Measurements from ENCODE around the gene RHD.
A peak's percentile ranks its signal among the peaks of the same experiment; 100 is the strongest.
"Not testable (repeated sequence)": the region's sequence is repeated elsewhere in the genome, so short reads cannot be mapped to it uniquely, and the experiment has no call there.

Gene RHD

GRCh38 chr1:25247024-25247828 lies 25.1 kb upstream of the RHD start, which contains the start of gene RSRP1:
Gene RSRP1 (minus strand): TSS chr1:25247454. CDS start chr1:25246963, 491 bp downstream.
- peak within 1 kb of the TSS; percentile 100 for H3K4me3 ChIP-seq (ENCODE audit: low read depth, low read length)
- in situ Hi-C loops (cut with HindIII; ENCODE audit: low sequenced_read_pairs): no loop called here
- peak; percentile 98 for DNase-seq (ENCODE audit: low read depth, low spot score)
- no peak for TF ChIP-seq CTCF (IDR thresholded peaks at IDR 0.05; ENCODE audit: low read depth, low read length)

- peak overlapping the region; percentile 100 for H3K4me3 ChIP-seq (ENCODE audit: low read depth, low read length)
- TF ChIP-seq CTCF (IDR thresholded peaks at IDR 0.05; ENCODE audit: low read depth, low read length): peak; percentile 2
- no peak for DNase-seq (ENCODE audit: low read depth, low spot score)
- in situ Hi-C loops (cut with HindIII; ENCODE audit: low sequenced_read_pairs): no loop called here
Observed at GRCh38 chr1:25247829-25248754, 24.2 kb upstream of the RHD start.

- no peak for DNase-seq (ENCODE audit: low read depth, low spot score)
- in situ Hi-C loops (cut with HindIII; ENCODE audit: low sequenced_read_pairs): no loop called here
- no peak overlapping the region for H3K4me3 ChIP-seq (ENCODE audit: low read depth, low read length)
- TF ChIP-seq CTCF (IDR thresholded peaks at IDR 0.05; ENCODE audit: low read depth, low read length): no peak
Observed at GRCh38 chr1:25253911-25254310, 18.4 kb upstream of the RHD start.

- no peak overlapping the region for H3K4me3 ChIP-seq (ENCODE audit: low read depth, low read length)
- TF ChIP-seq CTCF (IDR thresholded peaks at IDR 0.05; ENCODE audit: low read depth, low read length): no peak
- DNase-seq (ENCODE audit: low read depth, low spot score): no peak
- in situ Hi-C loops (cut with HindIII; ENCODE audit: low sequenced_read_pairs): no loop called here
Observed at GRCh38 chr1:25255706-25256577, 16.4 kb upstream of the RHD start.

- TF ChIP-seq CTCF (IDR thresholded peaks at IDR 0.05; ENCODE audit: low read depth, low read length): no peak
- in situ Hi-C loops (cut with HindIII; ENCODE audit: low sequenced_read_pairs): no loop called here
- H3K4me3 ChIP-seq (ENCODE audit: low read depth, low read length): no peak overlapping the region
- no peak for DNase-seq (ENCODE audit: low read depth, low spot score)
Observed at GRCh38 chr1:25256578-25256965, 15.7 kb upstream of the RHD start.

GRCh38 chr1:25257196-25257595 lies 15.1 kb upstream of the RHD start:
- TF ChIP-seq CTCF (IDR thresholded peaks at IDR 0.05; ENCODE audit: low read depth, low read length): no peak
- DNase-seq (ENCODE audit: low read depth, low spot score): no peak
- in situ Hi-C loops (cut with HindIII; ENCODE audit: low sequenced_read_pairs): no loop called here
- H3K4me3 ChIP-seq (ENCODE audit: low read depth, low read length): no peak overlapping the region

GRCh38 chr1:25259813-25260212 lies 12.5 kb upstream of the RHD start:
- H3K4me3 ChIP-seq (ENCODE audit: low read depth, low read length); in situ Hi-C loops (cut with HindIII; ENCODE audit: low sequenced_read_pairs): not testable (repeated sequence)
- peak; percentile 30 for DNase-seq (ENCODE audit: low read depth, low spot score)

- in situ Hi-C loops (cut with HindIII; ENCODE audit: low sequenced_read_pairs); H3K4me3 ChIP-seq (ENCODE audit: low read depth, low read length); DNase-seq (ENCODE audit: low read depth, low spot score): not testable (repeated sequence)
Observed at GRCh38 chr1:25260336-25260735, 12.0 kb upstream of the RHD start.

All from astrocyte of the spinal cord (primary cell).